ENCODE results near the gene TPD52L3. TPM values are rescaled to one million over a fixed set of nuclear protein-coding genes. Genes with fewer than 3 reads are reported as not detected.

Gene TPD52L3
- total RNA-seq (not detected), polyA plus RNA-seq (not detected)
- long read RNA-seq, donor 1, result 0 reads
- long read RNA-seq, donor 2, result 0 reads
- long read RNA-seq, donor 3, result 0 reads

DNA sequence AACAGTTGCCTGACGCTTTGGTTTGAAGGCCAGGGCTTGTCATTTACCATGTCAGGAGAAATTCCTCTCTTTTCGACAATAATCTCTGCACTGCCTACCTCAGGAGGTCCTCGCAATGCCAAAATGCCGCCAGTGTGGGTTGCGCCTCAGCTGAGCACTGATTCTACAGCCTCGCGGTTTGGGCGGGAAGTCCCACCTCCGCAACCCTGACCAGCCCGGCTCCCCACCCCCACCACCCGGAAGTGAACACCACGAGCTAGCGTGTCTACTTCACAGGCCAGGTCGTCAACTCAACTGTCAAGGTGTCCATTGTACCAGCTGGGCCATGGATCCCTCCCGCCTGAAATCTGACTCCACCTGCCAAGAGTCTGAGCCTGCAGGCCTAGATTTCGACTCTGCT is at the start of gene TPD52L3:
TSS of gene TPD52L3 (plus strand) at position 273 of the 400 bp plus-strand sequence. CDS start 221 bp downstream, outside the sequence.
- Histone ChIP-seq H3K4me1 (ENCODE audit: insufficient read depth) (no peaks in the 10 kb centered on the region), H3K27ac (no peak within 1 kb of the TSS), H3K36me3 (no peaks in the 10 kb centered on the region), H3K27me3 (no peaks in the 10 kb centered on the region), H3K4me3 (no peak within 1 kb of the TSS), H3K9me3 (peaks cover 0 to 3% of the 10 kb centered on the region in 2 donors)
- 82 to 89% (median 88%) methylated on average over 16 of the region's 16 CpGs for WGBS, 3 donors
- DNase-seq, result no peak
- intact Hi-C loops (cut with DNase I), result no loop called here
- TF ChIP-seq EP300 (IDR thresholded peaks at IDR 0.05), result no peak
- no peak for TF ChIP-seq POLR2A (IDR thresholded peaks at IDR 0.05)
- TF ChIP-seq, protein P1, sequence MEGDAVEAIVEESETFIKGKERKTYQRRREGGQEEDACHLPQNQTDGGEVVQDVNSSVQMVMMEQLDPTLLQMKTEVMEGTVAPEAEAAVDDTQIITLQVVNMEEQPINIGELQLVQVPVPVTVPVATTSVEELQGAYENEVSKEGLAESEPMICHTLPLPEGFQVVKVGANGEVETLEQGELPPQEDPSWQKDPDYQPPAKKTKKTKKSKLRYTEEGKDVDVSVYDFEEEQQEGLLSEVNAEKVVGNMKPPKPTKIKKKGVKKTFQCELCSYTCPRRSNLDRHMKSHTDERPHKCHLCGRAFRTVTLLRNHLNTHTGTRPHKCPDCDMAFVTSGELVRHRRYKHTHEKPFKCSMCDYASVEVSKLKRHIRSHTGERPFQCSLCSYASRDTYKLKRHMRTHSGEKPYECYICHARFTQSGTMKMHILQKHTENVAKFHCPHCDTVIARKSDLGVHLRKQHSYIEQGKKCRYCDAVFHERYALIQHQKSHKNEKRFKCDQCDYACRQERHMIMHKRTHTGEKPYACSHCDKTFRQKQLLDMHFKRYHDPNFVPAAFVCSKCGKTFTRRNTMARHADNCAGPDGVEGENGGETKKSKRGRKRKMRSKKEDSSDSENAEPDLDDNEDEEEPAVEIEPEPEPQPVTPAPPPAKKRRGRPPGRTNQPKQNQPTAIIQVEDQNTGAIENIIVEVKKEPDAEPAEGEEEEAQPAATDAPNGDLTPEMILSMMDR (IDR thresholded peaks at IDR 0.05), result no peak

DNA sequence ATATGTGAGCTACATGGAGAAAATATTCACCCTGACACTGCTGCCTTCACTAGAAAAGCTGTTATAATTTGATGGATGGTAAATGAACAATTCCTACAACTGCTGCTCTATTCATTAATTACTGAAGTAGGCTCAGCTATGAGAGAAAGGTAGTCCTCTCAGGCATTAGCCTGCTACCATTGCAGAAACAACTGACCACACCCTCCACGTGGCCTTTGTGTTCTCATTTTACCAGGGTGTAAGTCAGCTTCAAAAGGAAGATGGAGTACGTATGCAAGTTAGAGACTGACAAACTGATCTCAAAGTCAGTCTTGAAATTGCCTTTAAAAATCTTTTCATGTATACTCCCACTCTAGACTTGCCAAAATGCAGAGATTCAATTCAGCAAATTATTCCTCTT is 26.3 kb upstream of the TPD52L3 start:
- H3K9me3 ChIP-seq, result no peaks in the 10 kb centered on the region
- no peak overlapping the region for H3K27ac ChIP-seq
- 19 to 23% (median 23%) methylated on average over 2 of the region's 2 CpGs for WGBS, 3 donors
- no peaks in the 10 kb centered on the region for H3K27me3 ChIP-seq
- no peaks in the 10 kb centered on the region for H3K4me1 ChIP-seq (ENCODE audit: insufficient read depth)
- no peak overlapping the region for H3K4me3 ChIP-seq
- no peaks in the 10 kb centered on the region for H3K36me3 ChIP-seq
- no peak for TF ChIP-seq POLR2A (IDR thresholded peaks at IDR 0.05)
- TF ChIP-seq, protein P1 (IDR thresholded peaks at IDR 0.05), result no peak
- TF ChIP-seq EP300 (IDR thresholded peaks at IDR 0.05), result no peak
- intact Hi-C loops (cut with DNase I), result loop anchor here (10.0 kb wide), 2 partner anchors 107 to 247 kb away; no protein-coding TSS in a partner anchor
- no peak for DNase-seq

DNA sequence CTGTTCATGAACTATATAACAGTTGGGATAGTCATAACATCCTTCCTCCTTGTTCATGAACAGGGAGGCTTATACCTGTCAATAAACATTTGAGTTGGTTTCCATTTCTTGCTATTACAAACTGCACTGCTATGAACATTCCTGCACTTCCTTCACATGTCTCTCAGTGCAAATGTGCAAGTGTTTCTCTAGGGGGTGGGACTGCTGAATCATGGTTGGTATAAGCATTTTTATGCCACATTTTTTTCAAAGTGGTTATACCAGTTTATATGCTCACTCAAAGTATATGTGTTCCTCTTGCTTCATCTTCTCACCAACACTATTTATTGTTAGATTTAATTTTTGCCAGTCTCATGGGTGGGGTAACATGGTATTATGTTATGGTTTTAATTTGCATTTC is 25.8 kb upstream of the TPD52L3 start:
- no peak for TF ChIP-seq POLR2A (IDR thresholded peaks at IDR 0.05)
- TF ChIP-seq, protein P1 (IDR thresholded peaks at IDR 0.05), result no peak
- TF ChIP-seq EP300 (IDR thresholded peaks at IDR 0.05), result no peak
- Histone ChIP-seq H3K4me1 (ENCODE audit: insufficient read depth) (no peaks in the 10 kb centered on the region), H3K9me3 (no peaks in the 10 kb centered on the region), H3K27me3 (no peaks in the 10 kb centered on the region), H3K4me3 (no peak overlapping the region), H3K36me3 (no peaks in the 10 kb centered on the region), H3K27ac (no peak overlapping the region)
- DNase-seq, result no peak
- intact Hi-C loops (cut with DNase I), result loop anchor here (10.0 kb wide), 2 partner anchors 108 to 248 kb away; no protein-coding TSS in a partner anchor

DNA sequence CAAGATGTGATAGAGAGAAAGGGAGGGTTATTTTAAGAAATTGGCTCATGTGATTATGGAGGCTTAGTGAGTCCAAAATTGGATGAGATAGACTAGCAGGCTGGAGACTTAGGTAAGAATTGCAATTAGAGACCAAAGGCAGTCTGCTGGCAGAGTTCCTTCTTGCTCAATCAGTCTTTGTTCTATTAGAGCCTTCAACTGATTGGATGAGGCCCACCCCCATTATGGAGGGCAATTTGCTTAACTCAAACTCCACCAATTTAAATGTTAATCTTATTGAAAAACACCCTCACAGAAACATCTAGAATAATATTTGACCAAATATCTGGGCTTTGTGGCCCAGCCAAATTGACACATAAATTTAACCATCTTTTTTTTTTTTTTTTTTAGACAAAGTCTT is 23.9 kb upstream of the TPD52L3 start:
- TF ChIP-seq, protein P1 (IDR thresholded peaks at IDR 0.05), result no peak
- TF ChIP-seq EP300 (IDR thresholded peaks at IDR 0.05) (no peak), POLR2A (IDR thresholded peaks at IDR 0.05) (no peak)

More for the DNA sequence above, 23.9 kb upstream of the TPD52L3 start:
- Histone ChIP-seq H3K27ac (no peak overlapping the region), H3K4me3 (no peak overlapping the region), H3K27me3 (no peaks in the 10 kb centered on the region), H3K4me1 (ENCODE audit: insufficient read depth) (no peaks in the 10 kb centered on the region), H3K9me3 (no peaks in the 10 kb centered on the region), H3K36me3 (no peaks in the 10 kb centered on the region)
- no peak for DNase-seq
- intact Hi-C loops (cut with DNase I), result loop anchor here (2.0 to 10.0 kb wide), 3 partner anchors 107 to 249 kb away; no protein-coding TSS in a partner anchor
